GM18526 (cell line): ENCODE measurements around the gene TBC1D22B.

ENCODE experiments used
- POLR2A ChIP-seq: IDR thresholded peaks from 3 replicates; pipeline ENCODE4 v1.6.1; 2011; ENCODE audit not compliant: insufficient read length; ENCODE audit errors: extremely low read depth

TBC1D22B gene

GRCh38 chr6:37319156-37319555 lies 61.6 kb downstream of the TBC1D22B start:
- TF ChIP-seq POLR2A, result no peak

DNA sequence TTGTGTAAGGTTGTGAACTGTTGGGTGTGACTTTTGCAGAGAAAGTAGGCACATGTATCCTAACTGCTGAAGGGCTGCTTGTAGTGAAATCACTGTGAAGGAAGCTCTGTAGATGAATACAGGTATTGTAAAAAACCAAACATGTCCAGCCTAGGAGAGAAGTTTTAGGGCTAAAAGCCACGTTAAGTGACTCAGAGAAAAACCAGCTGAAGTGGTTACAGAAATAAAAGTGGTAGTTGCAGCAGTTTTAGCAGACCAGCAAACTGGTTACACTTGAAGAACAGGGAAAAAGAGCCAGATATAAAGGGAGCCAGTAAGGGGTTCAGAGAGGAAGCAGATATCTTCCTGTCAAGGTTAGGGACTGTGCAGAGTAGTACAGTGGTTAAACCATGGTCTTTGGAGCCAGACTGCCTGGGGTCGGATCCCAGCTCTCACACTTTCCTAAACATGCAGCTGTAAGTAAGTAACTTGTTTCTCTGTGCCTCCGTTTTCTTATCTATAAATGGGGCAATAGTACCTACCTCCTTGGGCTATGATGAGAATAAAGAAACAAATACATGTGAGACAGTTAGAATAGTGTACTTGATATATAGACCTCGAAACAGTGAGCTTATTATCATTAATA lies 62.4 kb downstream of the TBC1D22B start:
- TF ChIP-seq POLR2A, result no peak

DNA sequence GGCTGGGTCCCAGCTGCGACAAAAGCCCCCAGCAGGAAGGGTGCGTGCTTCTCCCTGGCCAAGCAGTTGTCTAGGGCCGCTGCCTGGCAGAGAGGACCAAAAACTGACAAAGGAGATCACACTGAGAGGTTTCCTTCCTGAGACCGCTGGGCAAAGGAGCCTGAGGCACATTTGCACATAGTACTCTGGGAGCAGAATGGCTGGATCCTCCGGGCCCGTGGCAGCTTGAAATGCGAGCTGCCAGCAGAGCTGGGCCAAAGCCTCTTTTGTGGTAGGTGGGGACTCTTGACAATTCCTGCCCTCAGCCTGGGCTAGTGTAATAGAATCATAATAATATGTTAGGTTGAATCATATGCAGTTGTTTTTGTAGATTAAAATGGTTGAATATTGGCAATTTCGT lies 63.1 kb downstream of the TBC1D22B start:
- TF ChIP-seq POLR2A, result no peak

GRCh38 chr6:37321101-37321500 lies 63.5 kb downstream of the TBC1D22B start:
- no peak for TF ChIP-seq POLR2A

- no peak for TF ChIP-seq POLR2A
Observed at GRCh38 chr6:37321516-37322415, 64.2 kb downstream of the TBC1D22B start.

GRCh38 chr6:37323580-37323979 lies 66.0 kb downstream of the TBC1D22B start:
- TF ChIP-seq POLR2A, result no peak

DNA sequence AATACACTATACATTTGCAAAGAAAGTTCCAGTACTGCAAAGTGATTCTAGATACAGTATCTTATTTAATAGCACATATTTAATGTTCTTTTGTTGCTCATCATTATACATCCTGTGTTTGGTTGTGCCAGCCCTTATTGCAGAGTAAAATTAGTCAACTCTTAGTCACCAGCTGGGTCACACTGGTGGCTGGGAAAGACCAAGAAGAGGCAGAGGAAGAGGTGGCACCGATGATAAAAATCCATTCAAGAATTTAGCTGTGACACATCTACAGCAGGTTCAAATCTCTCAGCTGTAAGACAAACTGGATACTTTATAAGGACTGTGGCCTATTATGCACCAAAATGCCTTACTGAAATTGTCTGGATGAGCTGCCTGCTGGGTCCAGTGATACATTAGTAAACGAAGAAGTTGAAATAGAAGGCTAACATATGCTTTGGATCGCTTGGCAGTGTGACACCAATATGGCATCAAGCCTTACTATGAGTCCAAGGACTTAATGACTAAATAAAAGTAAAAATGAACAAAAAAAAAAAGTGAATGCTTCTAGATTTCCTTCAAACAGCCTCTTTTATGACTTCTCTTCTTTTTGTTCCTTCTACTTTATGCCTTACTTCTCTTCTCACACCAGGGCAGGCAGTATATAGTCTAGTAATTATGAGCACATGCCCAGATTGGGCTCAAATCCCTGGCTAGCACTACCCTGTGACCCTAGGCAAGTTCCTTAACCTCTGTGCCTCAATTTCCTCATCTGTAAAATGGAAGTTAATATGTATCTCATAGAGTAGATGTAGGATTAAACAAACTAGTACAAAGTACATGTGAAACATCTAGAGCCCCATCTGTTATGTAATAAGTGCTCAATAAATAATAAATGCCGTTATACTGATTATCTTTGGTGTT lies 66.8 kb downstream of the TBC1D22B start:
- TF ChIP-seq POLR2A, result no peak

DNA sequence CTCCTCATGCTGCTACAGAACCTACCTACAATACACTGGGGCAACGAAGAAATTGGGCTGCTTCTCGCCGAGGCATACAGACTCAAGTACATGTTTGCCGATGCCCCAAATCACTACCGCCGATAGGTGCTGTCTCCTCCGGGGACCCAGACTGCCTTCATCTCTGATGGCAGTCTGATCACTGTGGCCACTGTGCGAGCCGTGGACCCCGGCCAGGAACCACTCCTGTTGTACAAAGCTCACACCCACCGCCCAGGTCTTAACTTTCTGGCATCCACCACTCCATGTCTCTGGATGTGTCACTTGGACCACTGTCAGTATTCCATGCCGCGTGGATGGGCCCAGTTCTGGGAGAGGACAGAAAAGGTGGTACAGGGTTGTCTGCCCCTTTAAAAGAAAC lies 73.5 kb downstream of the TBC1D22B start:
- TF ChIP-seq POLR2A, result no peak

GRCh38 chr6:37332894-37333293 lies 75.3 kb downstream of the TBC1D22B start:
- no peak for TF ChIP-seq POLR2A

GRCh38 chr6:37334047-37334446 lies 76.5 kb downstream of the TBC1D22B start:
- TF ChIP-seq POLR2A, result no peak

DNA sequence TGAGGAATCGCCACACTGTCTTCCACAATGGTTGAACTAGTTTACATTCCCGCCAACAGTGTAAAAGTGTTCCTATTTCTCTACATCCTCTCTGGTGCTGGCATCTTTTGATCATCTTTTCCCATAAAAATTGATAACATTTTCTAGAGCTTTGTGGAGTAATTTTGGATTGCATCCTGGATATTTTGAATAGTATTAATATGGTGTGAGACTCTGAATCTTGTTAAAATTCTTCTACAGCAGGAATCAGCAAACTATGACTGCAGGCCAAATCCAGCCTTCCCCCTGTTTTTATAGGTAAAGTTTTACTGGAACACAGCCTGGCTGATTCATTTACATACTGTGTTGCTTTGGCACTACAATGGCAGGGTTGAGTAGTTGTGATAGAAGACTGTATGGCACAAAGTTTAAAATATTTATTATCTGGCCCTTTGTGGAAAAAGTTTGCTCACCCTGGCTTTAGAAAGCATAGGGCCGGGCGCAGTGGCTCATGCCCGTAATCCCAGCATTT lies 81.2 kb downstream of the TBC1D22B start:
- TF ChIP-seq POLR2A, result no peak

- TF ChIP-seq POLR2A, result no peak
Observed at GRCh38 chr6:37339741-37340638, 82.4 kb downstream of the TBC1D22B start.

- no peak for TF ChIP-seq POLR2A
Observed at GRCh38 chr6:37340639-37340943, 83.0 kb downstream of the TBC1D22B start.

- no peak for TF ChIP-seq POLR2A
Observed at GRCh38 chr6:37343248-37343647, 85.7 kb downstream of the TBC1D22B start.

DNA sequence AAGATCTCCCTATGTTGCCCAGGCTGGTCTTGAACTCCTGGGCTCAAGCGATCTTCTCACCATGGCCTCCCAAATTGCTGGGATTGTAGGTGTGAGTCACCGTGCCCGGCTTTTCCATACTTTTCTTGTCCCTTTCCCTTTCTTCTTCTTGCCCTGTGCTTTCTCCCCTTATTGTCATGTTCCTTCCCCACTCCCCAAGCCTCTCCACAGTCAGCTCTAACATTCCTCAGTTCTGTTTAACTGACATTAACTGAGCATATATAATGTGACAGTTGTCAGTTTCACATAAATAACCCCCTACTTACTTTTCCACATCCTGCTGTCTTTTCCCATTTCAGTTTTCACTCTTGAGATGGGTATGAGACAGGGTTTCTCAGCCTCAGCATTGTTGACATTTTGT lies 86.7 kb downstream of the TBC1D22B start:
- TF ChIP-seq POLR2A, result no peak

DNA sequence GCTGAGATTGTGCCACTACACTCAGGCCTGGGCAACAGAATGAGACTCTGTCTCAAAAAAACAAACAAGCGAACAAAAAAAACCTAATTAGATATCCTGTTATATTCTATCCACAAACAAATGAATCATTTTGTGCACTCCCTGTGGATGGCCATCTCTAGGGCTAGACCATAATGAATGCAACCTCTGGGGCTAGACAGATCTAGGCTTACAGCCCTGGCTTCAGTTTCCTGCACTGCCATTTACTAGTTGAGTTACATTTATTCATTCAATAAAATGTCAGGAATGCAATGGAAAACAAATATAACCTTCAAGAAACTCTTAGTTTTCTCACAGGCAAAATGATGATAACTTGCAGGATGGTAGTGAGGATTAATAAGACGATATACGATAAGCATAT lies 89.6 kb downstream of the TBC1D22B start:
- no peak for TF ChIP-seq POLR2A
